ENCODE results near the gene TBCA. TPM values are rescaled to one million over a fixed set of nuclear protein-coding genes. Genes with fewer than 3 reads are reported as not detected.

TBCA gene
- total RNA-seq, 1 experiment from 2014 or later, result 330 TPM

DNA sequence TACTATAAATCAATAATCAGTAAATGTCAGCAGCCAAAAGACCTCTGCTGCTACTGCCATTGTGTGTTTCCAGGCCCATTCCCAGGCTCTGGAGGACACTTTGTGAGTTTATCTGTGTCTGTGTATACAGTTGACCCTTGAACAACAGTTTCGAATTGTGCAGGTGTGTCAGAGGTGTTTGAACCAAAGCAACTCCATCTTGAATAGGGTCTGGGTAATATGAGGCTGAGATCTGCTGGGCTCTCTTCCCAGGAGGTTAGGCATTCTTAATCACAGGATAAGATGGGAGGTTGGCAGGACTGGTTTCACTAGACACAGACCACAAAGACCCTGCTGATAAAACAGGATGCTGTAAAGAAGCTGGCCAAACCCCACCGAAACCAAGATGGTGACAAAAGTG, 2.3 kb upstream of the TBCA start:
- H2BK12ac ChIP-seq (ENCODE audit: insufficient read length, low read depth, low read length), result no peak overlapping the region
- H4K20me1 ChIP-seq (ENCODE audit: control insufficient read depth, insufficient read depth, insufficient read length), result no peaks in the 10 kb centered on the region
- H3K18ac ChIP-seq (ENCODE audit: insufficient read length, low read depth, low read length), result no peak overlapping the region
- no peaks in the 10 kb centered on the region for H3K79me1 ChIP-seq (ENCODE audit: insufficient read depth, low read depth, low read length, poor library complexity, severe bottlenecking)
- no peak overlapping the region for H3K4me2 ChIP-seq (ENCODE audit: insufficient read depth, insufficient read length, low read length)
- no peak overlapping the region for H4K91ac ChIP-seq (ENCODE audit: insufficient read length, low read depth, low read length)
- no peak overlapping the region for H2BK20ac ChIP-seq (ENCODE audit: low read depth, low read length, poor library complexity, severe bottlenecking)
- no peaks in the 10 kb centered on the region; the same call in 1 of the 2 replicates for H3K27me3 ChIP-seq (ENCODE audit: insufficient read depth, low read length)
- no peak overlapping the region for H3K4ac ChIP-seq (ENCODE audit: low read depth, low read length)
- TF ChIP-seq, protein P1, sequence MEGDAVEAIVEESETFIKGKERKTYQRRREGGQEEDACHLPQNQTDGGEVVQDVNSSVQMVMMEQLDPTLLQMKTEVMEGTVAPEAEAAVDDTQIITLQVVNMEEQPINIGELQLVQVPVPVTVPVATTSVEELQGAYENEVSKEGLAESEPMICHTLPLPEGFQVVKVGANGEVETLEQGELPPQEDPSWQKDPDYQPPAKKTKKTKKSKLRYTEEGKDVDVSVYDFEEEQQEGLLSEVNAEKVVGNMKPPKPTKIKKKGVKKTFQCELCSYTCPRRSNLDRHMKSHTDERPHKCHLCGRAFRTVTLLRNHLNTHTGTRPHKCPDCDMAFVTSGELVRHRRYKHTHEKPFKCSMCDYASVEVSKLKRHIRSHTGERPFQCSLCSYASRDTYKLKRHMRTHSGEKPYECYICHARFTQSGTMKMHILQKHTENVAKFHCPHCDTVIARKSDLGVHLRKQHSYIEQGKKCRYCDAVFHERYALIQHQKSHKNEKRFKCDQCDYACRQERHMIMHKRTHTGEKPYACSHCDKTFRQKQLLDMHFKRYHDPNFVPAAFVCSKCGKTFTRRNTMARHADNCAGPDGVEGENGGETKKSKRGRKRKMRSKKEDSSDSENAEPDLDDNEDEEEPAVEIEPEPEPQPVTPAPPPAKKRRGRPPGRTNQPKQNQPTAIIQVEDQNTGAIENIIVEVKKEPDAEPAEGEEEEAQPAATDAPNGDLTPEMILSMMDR (conservative IDR thresholded peaks at IDR 0.05), result no peak
- no peak overlapping the region for H3K27ac Mint-ChIP-seq
- H3K4me1 Mint-ChIP-seq, result peaks cover 27 to 28% of the 10 kb centered on the region in 2 experiments
- peaks cover 9% of the 10 kb centered on the region; the same call in 1 of the 2 replicates for H3K4me1 ChIP-seq (ENCODE audit: insufficient read depth, low read length)
- H3K79me2 ChIP-seq (ENCODE audit: insufficient read depth, low read length), result peaks cover 15% of the 10 kb centered on the region; the same call in 1 of the 2 replicates
- H3K9me3 ChIP-seq (ENCODE audit: control insufficient read depth, low read depth, low read length), result no peaks in the 10 kb centered on the region
- peaks cover 15% of the 10 kb centered on the region for H3K27me3 Mint-ChIP-seq (ENCODE audit: low read depth)
- no peak overlapping the region for H4K8ac ChIP-seq (replicated peaks; ENCODE audit: insufficient read length, low read depth, low read length)
- H2BK15ac ChIP-seq (ENCODE audit: low read depth, low read length), result no peak overlapping the region
- H2AK5ac ChIP-seq (ENCODE audit: insufficient read length, low read length), result no peak overlapping the region
- H4K5ac ChIP-seq (ENCODE audit: insufficient read length, low read depth, low read length), result no peak overlapping the region
- no peak overlapping the region for H2BK5ac ChIP-seq (ENCODE audit: insufficient read length, low read length)
- H3K56ac ChIP-seq (ENCODE audit: insufficient read length, low read depth, low read length), result no peak overlapping the region
- no peak overlapping the region for H2BK120ac ChIP-seq (ENCODE audit: low read depth, low read length, poor library complexity, severe bottlenecking)
- no peak overlapping the region for H3K14ac ChIP-seq (ENCODE audit: insufficient read depth, low read length)
- no peaks in the 10 kb centered on the region for H3K9me3 Mint-ChIP-seq
- peaks cover 14% of the 10 kb centered on the region for H3K23me2 ChIP-seq (ENCODE audit: insufficient read length, low read depth, low read length, poor library complexity, severe bottlenecking)
- no peak overlapping the region; a peak in 1 of 5 replicates for H3K4me3 Mint-ChIP-seq
- no CpG with 5 or more reads among the region's 2 CpGs for WGBS (ENCODE audit: extremely low coverage, insufficient read length, low lambda C conversion rate)
- no peak overlapping the region for H3T11ph ChIP-seq (ENCODE audit: low read length)
- H3K36me3 Mint-ChIP-seq (ENCODE audit: insufficient read depth in 1 of 3, low read depth in 3 of 3), result peaks cover 0 to 2% (median 0%) of the 10 kb centered on the region in 3 experiments; a peak in 1 of 7 replicates
- DNase-seq, result no peak
- H3K27ac ChIP-seq (ENCODE audit: insufficient read length, low read depth, low read length), result no peak overlapping the region
- H2AFZ ChIP-seq (ENCODE audit: low read length), result no peak overlapping the region
- no peak overlapping the region for H3K9ac ChIP-seq (ENCODE audit: extremely low read depth, insufficient read length, low read length)
- no peak overlapping the region for H3K23ac ChIP-seq (ENCODE audit: insufficient read length, low read depth, low read length)

All from H9 (cell line).